Common myeloid progenitor, CD34-positive (primary cell): ENCODE results near the gene MPV17L.
"Not testable (repeated sequence)": the region's sequence is repeated elsewhere in the genome, so short reads cannot be mapped to it uniquely, and the experiment has no call there.

ENCODE experiments used
- CTCF ChIA-PET: fragments of 350-600 bp; sonication (Branson Sonifier 250); formaldehyde crosslinking; loops from one replicate; lab custom pipeline; 2021; ENCODE audit warnings: antibody characterized with exemption; lab: Charles Lee
- POLR2A ChIA-PET: fragments of 350-600 bp; sonication (Branson Sonifier 250); formaldehyde crosslinking; loops from one replicate; lab custom pipeline; 2021; ENCODE audit warnings: antibody characterized with exemption; lab: Charles Lee
- DNase-seq, 3 donors: peaks; one replicate each; pipeline versions ENCODE4 v3.0.0 to v3.0.0-alpha.2; 2013
- H3K27ac ChIP-seq, 2 experiments: 1 replicate in 1 of 2; 2 replicates in 1 of 2; pipeline ENCODE4 v1.7.0; 2013; ENCODE audit warnings: inconsistent platforms in 2 of 2, low read length in 2 of 2, mild to moderate bottlenecking in 2 of 2, low read depth in 1 of 2, moderate library complexity in 1 of 2; ENCODE audit not compliant: severe bottlenecking in 2 of 2, insufficient read depth in 1 of 2, poor library complexity in 1 of 2
- H3K27me3 ChIP-seq, 5 experiments: replicated peaks in 2 of 5; 1 replicate in 3 of 5; 2 replicates in 2 of 5; pipeline versions ENCODE4 v1.6.1 to v1.7.0; 2013; ENCODE audit warnings: low read length in 4 of 5, mild to moderate bottlenecking in 2 of 5, moderate library complexity in 2 of 5, inconsistent platforms in 1 of 5; ENCODE audit not compliant: insufficient read depth in 5 of 5, control insufficient read depth in 4 of 5
- H3K36me3 ChIP-seq, 4 experiments: 1 replicate in 2 of 4; 2 replicates in 2 of 4; pipeline versions ENCODE4 v1.6.1 to v1.7.0; 2013; ENCODE audit warnings: low read length in 3 of 4, control low read depth in 1 of 4, mild to moderate bottlenecking in 1 of 4; ENCODE audit not compliant: control insufficient read depth in 4 of 4, insufficient read depth in 4 of 4
- H3K4me1 ChIP-seq, 4 experiments: 1 replicate in 3 of 4; 2 replicates in 1 of 4; pipeline versions ENCODE4 v1.6.1 to v1.7.1; 2013; ENCODE audit warnings: low read length in 3 of 4, mild to moderate bottlenecking in 3 of 4, control low read depth in 1 of 4, inconsistent platforms in 1 of 4, moderate library complexity in 1 of 4; ENCODE audit not compliant: control insufficient read depth in 4 of 4, insufficient read depth in 4 of 4; ENCODE audit errors: control extremely low read depth in 1 of 4
- H3K4me3 ChIP-seq, 7 experiments: 1 replicate in 4 of 7; 2 replicates in 3 of 7; pipeline versions ENCODE4 v1.5.1 to v1.7.0; 2013; ENCODE audit warnings: mild to moderate bottlenecking in 7 of 7, low read length in 6 of 7, moderate library complexity in 6 of 7, inconsistent platforms in 2 of 7, low read depth in 2 of 7, control low read depth in 1 of 7; ENCODE audit not compliant: insufficient read depth in 4 of 7, control insufficient read depth in 1 of 7; ENCODE audit errors: extremely low read depth in 1 of 7
- H3K9me3 ChIP-seq, 5 experiments: 1 replicate in 4 of 5; 2 replicates in 1 of 5; pipeline versions ENCODE4 v1.6.1 to v1.7.1; 2013; ENCODE audit warnings: low read length in 4 of 5, mild to moderate bottlenecking in 2 of 5, inconsistent platforms in 1 of 5, low read depth in 1 of 5, moderate library complexity in 1 of 5; ENCODE audit not compliant: control insufficient read depth in 4 of 5, insufficient read depth in 2 of 5; ENCODE audit errors: control extremely low read depth in 1 of 5
- WGBS: methylation state at CpG from one replicate; pipeline ENCODE4 v1.1.5; 2013; ENCODE audit not compliant: insufficient coverage; 5-methylcytosine and 5-hydroxymethylcytosine counted together

The MPV17L gene

DNA sequence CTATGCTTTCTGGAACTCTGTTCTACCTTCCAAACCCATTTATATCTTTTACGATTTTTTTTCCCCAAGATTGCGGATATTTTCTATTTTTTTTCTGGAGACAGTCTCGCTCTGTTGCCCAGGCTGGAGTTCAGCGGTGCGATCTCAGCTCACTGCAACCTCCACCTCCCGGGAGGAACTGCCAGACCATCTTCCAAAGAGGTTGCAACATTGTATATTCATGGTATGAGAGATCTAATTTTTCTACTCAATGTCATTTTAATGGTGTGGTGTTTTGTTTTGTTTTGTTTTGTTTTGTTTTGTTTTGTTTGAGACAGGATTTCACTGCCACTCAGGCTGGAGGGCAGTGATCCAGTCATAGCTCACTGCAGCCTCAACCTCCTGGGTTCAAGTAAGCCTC lies 30.3 kb downstream of the MPV17L start:
- H3K4me1 ChIP-seq: peaks cover 0 to 1% (median 0%) of the 10 kb centered on the region in 4 experiments
- ChIA-PET POLR2A (no interaction called here), CTCF (interaction anchor here (0.9 to 3.3 kb wide), 8 partner anchors 10 to 280 kb away, joined by 3 to 12 read pairs (median 4); no protein-coding TSS in a partner anchor)
- H3K27ac ChIP-seq: no peak overlapping the region
- no peak for DNase-seq
- 100% methylated on average over 5 of the region's 6 CpGs for WGBS
- H3K36me3 ChIP-seq: no peaks in the 10 kb centered on the region
- H3K9me3 ChIP-seq: no peaks in the 10 kb centered on the region
- no peak overlapping the region for H3K4me3 ChIP-seq
- H3K27me3 ChIP-seq: peaks cover 0 to 2% (median 0%) of the 10 kb centered on the region in 5 experiments

DNA sequence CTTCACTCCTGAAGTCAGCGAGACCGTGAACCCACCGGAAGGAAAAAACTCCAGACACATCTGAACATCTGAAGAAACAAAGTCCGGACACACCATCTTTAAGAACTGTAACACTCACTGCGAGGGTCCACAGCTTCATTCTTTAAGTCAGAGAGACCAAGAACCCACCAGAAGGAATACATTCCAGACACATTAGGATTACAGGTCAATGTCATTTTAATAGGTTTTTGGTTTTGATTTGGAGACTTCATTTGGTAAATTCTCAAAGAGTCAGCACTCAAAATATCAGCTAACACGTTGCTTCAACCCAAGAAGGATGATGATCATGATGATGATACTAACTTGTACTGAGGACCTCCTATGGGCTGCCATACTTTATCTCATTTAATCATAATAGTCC lies 31.2 kb downstream of the MPV17L start:
- 94% methylated on average over 3 of the region's 6 CpGs for WGBS
- DNase-seq: no peak
- Histone ChIP-seq H3K4me1 (peaks cover 0 to 1% (median 0%) of the 10 kb centered on the region in 4 experiments), H3K9me3 (no peaks in the 10 kb centered on the region), H3K4me3 (no peak overlapping the region), H3K36me3 (no peaks in the 10 kb centered on the region), H3K27ac (no peak overlapping the region), H3K27me3 (peaks cover 0 to 2% (median 0%) of the 10 kb centered on the region in 5 experiments)
- ChIA-PET POLR2A (no interaction called here), CTCF (interaction anchor here (1.3 to 3.3 kb wide), 9 partner anchors 9 to 277 kb away, joined by 3 to 12 read pairs (median 4); no protein-coding TSS in a partner anchor)

DNA sequence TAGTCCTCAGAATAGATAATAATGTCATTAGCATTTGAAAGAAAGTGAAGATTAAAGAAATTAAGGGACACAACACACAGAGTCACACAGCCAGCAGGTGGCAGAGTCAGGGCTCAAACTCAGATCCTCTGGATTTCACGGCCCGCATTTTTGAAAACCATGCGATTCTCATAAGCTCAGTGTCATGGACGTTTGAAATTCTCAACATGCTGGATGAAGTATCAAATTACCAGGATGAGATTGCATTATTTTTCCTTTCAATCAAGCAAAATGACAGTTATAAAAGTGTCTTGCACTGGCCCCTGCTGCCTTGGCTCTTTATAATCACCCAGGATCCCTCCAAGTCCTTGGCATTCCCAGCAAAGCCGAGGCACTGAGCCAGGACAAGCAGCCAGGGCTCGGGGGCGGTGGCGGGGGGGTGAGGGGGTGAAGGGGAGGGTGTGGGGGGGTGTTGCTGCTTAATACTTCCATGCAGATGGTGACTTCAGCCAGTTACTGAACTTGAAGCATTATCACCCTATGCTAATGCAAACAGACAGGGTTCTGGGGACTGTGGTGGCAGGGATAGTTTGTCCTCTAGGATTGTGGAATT lies 32.2 kb downstream of the MPV17L start:
- Histone ChIP-seq H3K9me3 (no peaks in the 10 kb centered on the region), H3K4me3 (no peak overlapping the region), H3K4me1 (peaks cover 0 to 1% (median 0%) of the 10 kb centered on the region in 4 experiments), H3K36me3 (no peaks in the 10 kb centered on the region), H3K27me3 (peaks cover 0 to 2% (median 0%) of the 10 kb centered on the region in 5 experiments), H3K27ac (no peak overlapping the region)
- CTCF ChIA-PET: interaction anchor here (0.7 to 2.5 kb wide), 14 partner anchors 10 to 286 kb away, joined by 3 to 7 read pairs (median 4); no protein-coding TSS in a partner anchor
- 0% methylated on average over 3 of the region's 8 CpGs for WGBS
- peak; percentile 75 to 88 (median 88) for DNase-seq
- POLR2A ChIA-PET: no interaction called here

DNA sequence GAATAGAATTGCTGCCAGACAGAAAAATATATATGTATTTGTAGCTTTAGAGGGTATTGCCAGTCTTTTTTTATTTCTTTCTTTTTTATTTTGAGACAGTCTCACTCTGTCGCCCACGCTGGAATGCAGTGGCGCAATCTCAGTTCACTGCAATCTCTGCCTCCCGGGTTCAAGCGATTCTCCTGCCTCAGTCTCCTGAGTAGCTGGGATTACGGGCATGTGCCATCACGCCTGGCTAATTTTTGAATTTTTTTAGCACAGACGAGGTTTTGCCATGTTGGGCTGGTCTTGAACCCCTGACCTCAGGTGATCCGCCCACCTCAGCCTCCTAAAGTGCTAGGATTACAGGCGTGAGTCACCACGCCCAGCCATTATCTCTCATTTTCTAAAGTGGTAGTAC lies 35.3 kb downstream of the MPV17L start:
- H3K27ac ChIP-seq, H3K9me3 ChIP-seq, POLR2A ChIA-PET, H3K4me3 ChIP-seq, DNase-seq, H3K36me3 ChIP-seq: not testable (repeated sequence)
- WGBS: 91% methylated on average over 11 of the region's 11 CpGs
- CTCF ChIA-PET: interaction anchor here (0.8 kb wide), 1 partner anchor 13 kb away, joined by 4 read pairs; no protein-coding TSS in a partner anchor
- Histone ChIP-seq H3K27me3 (peaks cover 1 to 17% (median 13%) of the 10 kb centered on the region in 5 experiments), H3K4me1 (peaks cover 0 to 13% (median 7%) of the 10 kb centered on the region in 4 experiments)

DNA sequence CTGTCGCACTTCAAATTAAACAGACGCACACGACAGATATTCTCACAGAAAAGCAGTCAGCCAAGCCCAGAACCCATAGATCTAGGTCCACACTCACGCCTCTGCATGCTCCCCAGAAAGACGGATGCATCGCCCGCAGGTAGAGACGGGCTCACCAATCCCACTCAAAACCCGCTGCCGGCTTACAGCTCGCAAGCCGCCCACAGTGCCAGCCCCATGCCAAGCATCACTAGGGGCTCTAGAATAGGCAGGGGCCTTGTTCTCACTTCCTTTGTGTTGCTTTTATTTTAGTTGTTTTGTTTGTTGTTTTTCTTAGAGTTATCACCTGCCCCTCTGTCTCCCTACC lies 38.5 kb downstream of the MPV17L start:
- Histone ChIP-seq H3K36me3 (no peaks in the 10 kb centered on the region), H3K27ac (no peak overlapping the region), H3K9me3 (no peaks in the 10 kb centered on the region), H3K4me1 (peaks cover 0 to 12% (median 7%) of the 10 kb centered on the region in 4 experiments), H3K4me3 (peak overlapping the region in 6 of 7 experiments; percentile 51 to 93 (median 76)), H3K27me3 (peaks cover 2 to 17% (median 13%) of the 10 kb centered on the region in 5 experiments)
- DNase-seq: no peak
- 45% methylated on average over 9 of the region's 12 CpGs for WGBS
- POLR2A ChIA-PET: interaction anchor here (1.0 kb wide), 1 partner anchor 209 kb away, joined by 4 read pairs; the partner anchor contains the start of gene MARF1
- CTCF ChIA-PET: no interaction called here

- ChIA-PET POLR2A (interaction anchor here (1.0 kb wide), 1 partner anchor 208 kb away, joined by 4 read pairs; the partner anchor contains the start of gene MARF1), CTCF (no interaction called here)
- H3K36me3 ChIP-seq: no peaks in the 10 kb centered on the region
- DNase-seq: peak; percentile 67 to 80 (median 74)
- peaks cover 0 to 12% (median 7%) of the 10 kb centered on the region in 4 experiments for H3K4me1 ChIP-seq
- WGBS: 0% methylated on average over 51 of the region's 63 CpGs
- H3K27me3 ChIP-seq: peaks cover 2 to 17% (median 13%) of the 10 kb centered on the region in 5 experiments
- no peaks in the 10 kb centered on the region for H3K9me3 ChIP-seq
- H3K27ac ChIP-seq: no peak within 1 kb of the TSS
- peak within 1 kb of the TSS; percentile 51 to 93 (median 75) for H3K4me3 ChIP-seq
These were observed 39.1 kb downstream of the MPV17L start, which contains the start of gene BMERB1 for GRCh38 chr16:15434425-15435215. Gene BMERB1, plus strand, starts transcription at chr16:15434588. Its CDS starts 66 bp downstream, at chr16:15434654.
